HCT116 (cell line): ENCODE measurements around the gene UBE2L6.

ENCODE experiments used
- CTCF ChIP-seq, 3 experiments: fragments of 200-600 bp in 1 of 3; sonication (generic) in 1 of 3; IDR thresholded peaks in 2 of 3; conservative IDR thresholded peaks in 1 of 3; 2 replicates each; pipeline ENCODE4 v1.5.1; 2012 to 2017; ENCODE audit warnings: low read depth in 2 of 3, low read length in 2 of 3, antibody characterized with exemption in 1 of 3, borderline replicate concordance in 1 of 3, control low read depth in 1 of 3, mild to moderate bottlenecking in 1 of 3, mixed read lengths in 1 of 3, mixed run types in 1 of 3, moderate library complexity in 1 of 3; ENCODE audit not compliant: insufficient read depth in 1 of 3
- EGR1 ChIP-seq: IDR thresholded peaks from 2 replicates; pipeline ENCODE4 v1.6.1; 2012; ENCODE audit warnings: low read depth
- ELF1 ChIP-seq: IDR thresholded peaks from 2 replicates; pipeline ENCODE4 v1.6.1; 2012; ENCODE audit warnings: low read depth, borderline replicate concordance
- EZH2 ChIP-seq: fragments of 200-600 bp; sonication (generic); IDR thresholded peaks from 2 replicates; pipeline ENCODE4 v1.6.1; 2017; ENCODE audit warnings: antibody characterized with exemption, mixed run types
- POLR2A ChIP-seq: IDR thresholded peaks from 2 replicates; pipeline ENCODE4 v1.7.0; 2011; ENCODE audit warnings: borderline replicate concordance; ENCODE audit not compliant: insufficient read depth, insufficient read length; ENCODE audit errors: extremely low read depth
- POLR2AphosphoS5 ChIP-seq: IDR thresholded peaks from 2 replicates; pipeline ENCODE4 v1.6.1; 2011; ENCODE audit warnings: mild to moderate bottlenecking, low read depth, low read length, moderate library complexity
- SP1 ChIP-seq: IDR thresholded peaks from 2 replicates; pipeline ENCODE4 v1.6.1; 2012; ENCODE audit warnings: low read depth
- YY1 ChIP-seq: IDR thresholded peaks from 2 replicates; pipeline ENCODE4 v1.6.1; 2011; ENCODE audit warnings: low read length, low read depth, moderate library complexity, mild to moderate bottlenecking; ENCODE audit not compliant: insufficient replicate concordance; ENCODE audit errors: extremely low read depth

DNA sequence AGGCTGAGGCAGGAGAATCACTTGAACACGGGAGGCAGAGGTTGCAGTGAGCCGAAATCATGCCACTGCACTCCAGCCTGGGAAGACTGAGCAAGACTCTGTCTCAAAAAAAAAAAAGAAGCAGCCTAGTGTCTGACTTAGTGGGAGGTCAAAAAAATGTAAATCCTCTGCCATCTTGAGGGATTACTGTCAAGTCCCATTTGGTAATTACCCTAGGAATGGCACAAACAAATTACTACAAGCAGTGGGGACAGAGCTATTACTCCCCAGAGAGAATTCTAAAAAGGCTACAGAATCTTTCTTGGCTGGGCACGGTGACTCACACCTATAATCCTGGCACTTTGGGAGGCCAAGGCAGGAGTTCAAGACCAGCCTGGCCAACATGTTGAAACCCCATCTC lies 33.8 kb upstream of the UBE2L6 start:
- no peak for TF ChIP-seq EGR1
- TF ChIP-seq POLR2A: no peak
- TF ChIP-seq SP1: no peak
- TF ChIP-seq CTCF (IDR thresholded peaks at IDR 0.05 in 2 of 3, conservative IDR thresholded peaks at IDR 0.05 in 1 of 3; ENCODE audit: borderline replicate concordance in 1 of 3, insufficient read depth in 1 of 3, low read depth in 2 of 3, low read length in 2 of 3): no peak
- TF ChIP-seq EZH2: no peak
- TF ChIP-seq ELF1: no peak
- no peak for TF ChIP-seq YY1
- TF ChIP-seq POLR2AphosphoS5: no peak
